Activated T-helper 2 cell treated with anti-CD3 and anti-CD28 coated beads, Interferon-gamma antibody, Interleukin-2, Interleukin-4, amounts not matched to agents 10 μg/mL and 5 μg/mL and 100 μg/mL, durations not matched to agents 14 hours and 24 hours and 36 hours (primary cell): ENCODE results near the gene SEMA5A. TPM values are rescaled to one million over a fixed set of nuclear protein-coding genes. Genes with fewer than 3 reads are reported as not detected.

Experiments
- DNase-seq: peaks from one replicate; pipeline ENCODE4 v3.0.0; 2021; ENCODE audit warnings: low spot score
- H3K27ac Mint-ChIP-seq: one replicate; pipeline ENCODE4 v1.8.0; 2021; ENCODE audit warnings: mixed read lengths
- H3K27me3 Mint-ChIP-seq: one replicate; pipeline ENCODE4 v1.8.0; 2021; ENCODE audit warnings: low read depth, mixed read lengths
- H3K36me3 Mint-ChIP-seq: one replicate; pipeline ENCODE4 v1.8.0; 2021; ENCODE audit warnings: low read depth, mixed read lengths
- H3K4me1 Mint-ChIP-seq: one replicate; pipeline ENCODE4 v1.8.0; 2021; ENCODE audit warnings: low read depth, mixed read lengths
- H3K4me3 Mint-ChIP-seq: one replicate; pipeline ENCODE4 v1.8.0; 2021; ENCODE audit warnings: low read depth, mild to moderate bottlenecking, moderate library complexity, mixed read lengths
- H3K9me3 Mint-ChIP-seq: one replicate; pipeline ENCODE4 v1.8.0; 2021; ENCODE audit warnings: mixed read lengths
- intact Hi-C: fragments of 100-400 bp; cut with micrococcal nuclease; formaldehyde crosslinking; loops from one replicate; pipeline ENCODE4 v1.15.1; 2023
- total RNA-seq: library from RNA; stranded (reverse); gene quantifications from 2 replicates; pipeline ENCODE4 v1.2.3, GENCODE V29; 2022

SEMA5A gene
- total RNA-seq, 1 donor from 2014 or later, result 0.27 TPM

DNA sequence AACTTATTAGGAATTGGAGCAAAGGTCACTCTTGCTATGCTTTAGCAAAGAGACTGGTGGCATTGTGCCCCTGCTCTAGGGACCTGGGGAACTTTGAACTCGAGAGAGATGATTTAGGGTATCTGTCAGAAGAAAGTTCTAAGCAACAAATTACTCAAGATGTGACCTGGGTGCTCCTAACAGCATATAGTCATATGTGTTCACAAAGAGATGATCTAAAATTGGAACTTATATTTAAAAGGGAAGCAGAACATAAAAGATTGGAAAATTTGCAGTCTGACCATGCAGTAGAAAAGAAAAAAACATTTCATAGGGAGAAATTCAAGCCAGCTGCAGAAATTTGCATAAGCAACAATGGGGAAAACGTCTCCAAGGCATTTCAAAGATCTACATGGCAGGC lies 68.3 kb downstream of the SEMA5A start:
- Mint-ChIP-seq H3K9me3 (peaks cover 24% of the 10 kb centered on the region), H3K36me3 (no peaks in the 10 kb centered on the region), H3K4me3 (no peak overlapping the region), H3K4me1 (no peaks in the 10 kb centered on the region), H3K27me3 (no peaks in the 10 kb centered on the region), H3K27ac (no peak overlapping the region)
- intact Hi-C loops, result no loop called here
- DNase-seq, result no peak

DNA sequence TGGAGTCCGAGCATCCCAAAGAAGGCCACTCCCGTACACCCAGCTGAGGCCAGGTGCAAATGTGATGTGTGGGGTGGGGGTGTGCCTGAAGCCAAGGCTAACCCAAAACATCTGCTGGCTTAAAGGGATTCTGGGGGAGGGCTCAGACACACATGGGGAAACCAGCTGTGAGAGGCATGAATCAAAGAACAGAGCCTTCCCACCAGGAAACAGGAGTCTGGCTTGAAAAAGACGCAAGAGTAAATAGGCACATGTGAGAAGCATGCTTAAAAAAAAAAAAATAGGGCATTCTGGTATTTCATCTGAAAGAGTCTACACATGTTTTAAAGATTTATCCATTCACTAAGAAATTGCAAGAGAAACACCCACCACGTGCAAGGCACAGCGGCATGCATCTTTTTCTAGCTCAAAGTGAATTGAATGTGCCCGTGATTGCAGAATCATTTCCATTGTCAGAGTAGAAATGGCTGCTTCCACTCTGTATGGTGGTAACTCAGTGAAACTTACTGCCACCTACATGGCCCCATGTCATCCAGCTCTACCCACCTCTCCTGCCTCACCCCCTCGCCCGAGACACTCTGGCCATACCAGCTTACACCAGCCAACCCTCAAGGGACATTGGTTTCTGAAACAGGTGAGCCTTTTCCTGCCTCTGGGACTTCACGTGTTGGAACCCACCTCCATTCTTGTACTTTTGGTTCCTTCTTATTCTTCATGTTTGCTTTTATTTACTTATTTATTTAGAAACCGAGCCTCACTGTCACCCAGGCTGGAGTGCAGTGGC lies 71.5 kb downstream of the SEMA5A start:
- no peaks in the 10 kb centered on the region for H3K36me3 Mint-ChIP-seq
- H3K4me3 Mint-ChIP-seq, result no peak overlapping the region
- no peak overlapping the region for H3K27ac Mint-ChIP-seq
- H3K4me1 Mint-ChIP-seq, result no peaks in the 10 kb centered on the region
- peaks cover 24% of the 10 kb centered on the region for H3K9me3 Mint-ChIP-seq
- DNase-seq, result no peak
- intact Hi-C loops, result no loop called here
- H3K27me3 Mint-ChIP-seq, result no peaks in the 10 kb centered on the region

DNA sequence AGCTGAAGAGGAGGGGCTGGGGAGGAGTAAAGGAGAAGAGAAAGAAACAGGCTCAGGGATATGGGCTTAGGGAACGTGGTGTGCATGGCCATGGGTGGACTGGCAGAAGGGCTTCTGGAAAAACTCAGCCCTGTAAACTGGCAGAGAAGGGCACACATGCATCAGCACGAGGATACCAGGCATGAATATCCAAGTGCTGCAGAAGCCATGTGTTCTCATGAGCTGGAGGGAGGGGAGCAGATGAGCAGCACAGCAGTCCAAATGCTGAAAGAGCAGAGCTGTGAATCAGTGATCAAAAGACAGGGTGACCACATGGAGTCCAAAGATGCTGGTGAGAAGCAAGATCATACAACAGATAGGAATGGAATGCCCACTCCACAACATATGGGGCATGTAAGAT lies 72.3 kb downstream of the SEMA5A start:
- Mint-ChIP-seq H3K9me3 (peaks cover 22% of the 10 kb centered on the region), H3K36me3 (no peaks in the 10 kb centered on the region), H3K4me1 (no peaks in the 10 kb centered on the region), H3K4me3 (no peak overlapping the region), H3K27me3 (no peaks in the 10 kb centered on the region), H3K27ac (no peak overlapping the region)
- no peak for DNase-seq
- intact Hi-C loops, result no loop called here

DNA sequence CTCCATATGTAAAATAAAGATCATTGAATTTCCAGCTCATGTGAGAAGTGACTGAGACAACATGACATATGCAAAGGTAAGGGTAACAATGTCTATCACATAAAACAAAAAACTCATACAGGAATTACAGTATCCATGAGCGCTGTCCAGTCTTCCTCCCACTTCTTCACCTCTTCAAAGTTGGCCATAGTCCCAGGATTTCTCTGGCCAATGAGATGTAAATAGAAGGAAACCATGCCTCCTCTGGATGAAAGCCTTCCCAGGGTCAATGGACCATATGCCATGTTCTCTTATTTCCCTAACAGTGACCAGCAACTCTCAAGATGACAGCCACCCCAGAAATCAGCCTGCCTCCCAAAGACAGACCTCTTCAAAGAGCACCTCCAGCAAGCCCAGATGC lies 75.5 kb downstream of the SEMA5A start:
- no peak for DNase-seq
- no peak overlapping the region for H3K4me3 Mint-ChIP-seq
- H3K27ac Mint-ChIP-seq, result no peak overlapping the region
- no peaks in the 10 kb centered on the region for H3K27me3 Mint-ChIP-seq
- no peaks in the 10 kb centered on the region for H3K36me3 Mint-ChIP-seq
- H3K9me3 Mint-ChIP-seq, result peaks cover 10% of the 10 kb centered on the region
- no peaks in the 10 kb centered on the region for H3K4me1 Mint-ChIP-seq
- intact Hi-C loops, result no loop called here

DNA sequence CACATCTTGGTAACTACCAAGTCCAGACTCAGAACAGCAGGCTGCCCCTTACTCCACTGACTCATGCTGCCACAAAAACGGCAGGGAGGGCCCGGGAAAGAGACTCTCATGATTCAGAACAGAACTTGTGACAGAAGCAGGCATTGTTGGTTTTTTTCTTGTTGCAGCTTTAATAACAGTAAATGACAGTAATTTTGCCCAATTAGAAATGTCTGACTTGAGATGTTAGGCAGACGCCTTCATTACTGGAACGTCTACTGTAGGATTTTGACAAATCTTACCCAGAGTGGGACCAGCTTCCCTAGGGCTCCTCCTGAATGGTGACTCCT lies 77.9 kb downstream of the SEMA5A start:
- H3K9me3 Mint-ChIP-seq, result peaks cover 10% of the 10 kb centered on the region
- DNase-seq, result no peak
- no peaks in the 10 kb centered on the region for H3K4me1 Mint-ChIP-seq
- H3K27ac Mint-ChIP-seq, result no peak overlapping the region
- H3K36me3 Mint-ChIP-seq, result no peaks in the 10 kb centered on the region
- intact Hi-C loops, result no loop called here
- no peaks in the 10 kb centered on the region for H3K27me3 Mint-ChIP-seq
- H3K4me3 Mint-ChIP-seq, result no peak overlapping the region

DNA sequence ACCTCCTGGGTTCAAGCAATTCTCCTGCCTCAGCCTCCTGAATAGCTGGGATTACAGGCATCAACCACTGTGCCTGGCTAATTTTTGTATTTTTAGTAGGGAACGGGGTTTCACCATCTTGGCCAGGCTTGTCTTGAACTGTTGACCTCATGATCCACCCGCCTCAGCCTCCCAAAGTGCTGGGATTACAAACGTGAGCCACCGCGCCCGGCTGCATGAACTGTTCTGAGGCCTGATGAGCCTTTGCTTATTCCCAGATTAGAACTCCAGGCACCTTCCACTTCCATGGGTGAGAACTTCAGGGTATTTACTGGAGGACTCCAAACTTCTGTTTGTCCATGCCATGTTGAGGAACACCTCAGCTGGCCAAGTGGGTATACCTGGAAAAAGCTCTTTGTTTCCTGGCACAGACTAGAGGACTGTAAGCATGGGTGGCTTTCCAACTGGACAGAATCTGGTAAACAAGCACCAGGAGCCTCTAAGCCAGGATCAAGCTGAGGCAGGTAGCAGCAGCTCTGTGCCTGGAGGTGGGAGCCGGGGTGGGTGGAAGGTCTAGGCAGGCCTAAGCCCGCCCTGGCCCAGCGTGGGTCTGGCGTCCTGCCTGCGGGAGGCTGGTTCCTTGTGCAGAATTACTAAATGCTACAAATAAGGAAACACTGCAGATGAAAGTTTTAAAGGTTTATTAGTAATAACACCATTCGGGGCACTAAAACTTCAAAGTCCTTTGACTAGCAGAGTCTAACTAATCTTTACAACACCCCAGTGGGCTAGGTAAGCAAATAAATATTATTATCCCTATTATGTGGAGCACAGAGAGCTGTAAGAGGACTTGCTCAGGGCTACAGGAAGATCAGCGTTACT lies 78.4 kb downstream of the SEMA5A start:
- H3K27me3 Mint-ChIP-seq, result no peaks in the 10 kb centered on the region

DNA sequence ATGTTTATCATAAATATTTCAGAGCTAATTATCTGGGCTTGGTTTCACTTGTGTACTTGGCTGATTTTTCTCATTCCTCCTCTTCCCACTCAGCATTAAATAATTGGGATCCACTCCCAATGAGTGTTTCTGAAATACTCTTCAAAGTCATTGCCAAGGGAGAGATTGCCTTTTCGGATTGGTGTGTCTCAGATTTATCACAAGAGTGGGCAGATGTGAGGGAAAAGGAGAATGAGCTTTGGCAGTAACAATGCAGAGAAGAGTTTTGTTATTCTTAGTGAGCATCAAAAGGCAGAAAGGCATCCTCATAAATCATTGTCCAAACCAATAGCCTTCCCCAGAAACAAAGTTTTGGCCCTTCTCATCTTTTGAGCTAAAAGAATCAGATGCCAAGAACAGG lies 79.2 kb downstream of the SEMA5A start:
- H3K27me3 Mint-ChIP-seq, result no peaks in the 10 kb centered on the region
- H3K36me3 Mint-ChIP-seq, result no peaks in the 10 kb centered on the region
- intact Hi-C loops, result no loop called here
- no peak overlapping the region for H3K4me3 Mint-ChIP-seq
- DNase-seq, result no peak
- H3K4me1 Mint-ChIP-seq, result no peaks in the 10 kb centered on the region
- H3K27ac Mint-ChIP-seq, result no peak overlapping the region
- peaks cover 16% of the 10 kb centered on the region for H3K9me3 Mint-ChIP-seq

More for the DNA sequence above, 78.4 kb downstream of the SEMA5A start:
- no peak overlapping the region for H3K4me3 Mint-ChIP-seq
- H3K9me3 Mint-ChIP-seq, result peaks cover 16% of the 10 kb centered on the region
- intact Hi-C loops, result no loop called here
- no peaks in the 10 kb centered on the region for H3K36me3 Mint-ChIP-seq
- no peaks in the 10 kb centered on the region for H3K4me1 Mint-ChIP-seq
- no peak for DNase-seq
- no peak overlapping the region for H3K27ac Mint-ChIP-seq

DNA sequence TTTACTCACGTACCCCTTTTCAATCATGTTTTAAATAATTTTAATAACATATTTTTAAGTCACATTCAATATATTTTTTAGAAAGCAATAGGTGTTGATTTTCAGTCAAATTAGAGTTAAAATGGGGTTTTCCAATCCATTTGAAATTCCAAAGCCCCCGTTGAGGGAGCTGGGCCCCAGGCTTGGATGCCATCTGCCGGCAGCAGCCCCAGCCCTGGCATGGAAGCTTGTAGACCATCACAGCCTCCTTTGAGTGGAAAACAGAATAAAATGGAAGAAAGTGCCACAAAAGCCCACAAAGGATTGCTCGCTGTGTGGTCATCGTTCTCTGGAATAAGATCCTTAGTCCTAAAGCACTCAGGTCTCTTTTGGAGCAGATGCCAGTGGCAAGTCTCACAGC lies 81.4 kb downstream of the SEMA5A start:
- H3K27me3 Mint-ChIP-seq, result no peaks in the 10 kb centered on the region
- H3K36me3 Mint-ChIP-seq, result no peaks in the 10 kb centered on the region
- H3K9me3 Mint-ChIP-seq, result peaks cover 16% of the 10 kb centered on the region
- H3K4me1 Mint-ChIP-seq, result no peaks in the 10 kb centered on the region
- no peak for DNase-seq
- H3K27ac Mint-ChIP-seq, result no peak overlapping the region
- H3K4me3 Mint-ChIP-seq, result no peak overlapping the region
- intact Hi-C loops, result no loop called here

DNA sequence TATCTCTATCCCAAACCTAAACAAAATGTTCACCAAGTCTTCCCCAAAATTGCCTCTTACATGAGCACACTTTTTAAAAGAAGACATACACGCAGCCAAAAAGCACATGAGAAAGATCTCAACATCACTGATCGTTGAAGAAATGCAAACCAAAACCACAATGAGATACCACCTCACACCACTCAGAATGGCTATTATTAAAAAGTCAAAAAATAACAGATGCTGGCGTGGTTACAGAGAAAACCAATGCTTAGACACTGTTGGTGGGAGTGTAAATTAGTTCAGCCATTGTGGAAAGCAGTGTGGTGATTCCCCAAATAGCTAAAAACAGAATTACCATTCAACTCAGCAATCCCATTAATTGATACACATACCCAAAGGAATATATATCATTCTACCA lies 83.8 kb downstream of the SEMA5A start:
- no peaks in the 10 kb centered on the region for H3K4me1 Mint-ChIP-seq
- no peak overlapping the region for H3K27ac Mint-ChIP-seq
- peaks cover 16% of the 10 kb centered on the region for H3K9me3 Mint-ChIP-seq
- no peak overlapping the region for H3K4me3 Mint-ChIP-seq
- no peak for DNase-seq
- no peaks in the 10 kb centered on the region for H3K36me3 Mint-ChIP-seq
- intact Hi-C loops, result no loop called here
- no peaks in the 10 kb centered on the region for H3K27me3 Mint-ChIP-seq

DNA sequence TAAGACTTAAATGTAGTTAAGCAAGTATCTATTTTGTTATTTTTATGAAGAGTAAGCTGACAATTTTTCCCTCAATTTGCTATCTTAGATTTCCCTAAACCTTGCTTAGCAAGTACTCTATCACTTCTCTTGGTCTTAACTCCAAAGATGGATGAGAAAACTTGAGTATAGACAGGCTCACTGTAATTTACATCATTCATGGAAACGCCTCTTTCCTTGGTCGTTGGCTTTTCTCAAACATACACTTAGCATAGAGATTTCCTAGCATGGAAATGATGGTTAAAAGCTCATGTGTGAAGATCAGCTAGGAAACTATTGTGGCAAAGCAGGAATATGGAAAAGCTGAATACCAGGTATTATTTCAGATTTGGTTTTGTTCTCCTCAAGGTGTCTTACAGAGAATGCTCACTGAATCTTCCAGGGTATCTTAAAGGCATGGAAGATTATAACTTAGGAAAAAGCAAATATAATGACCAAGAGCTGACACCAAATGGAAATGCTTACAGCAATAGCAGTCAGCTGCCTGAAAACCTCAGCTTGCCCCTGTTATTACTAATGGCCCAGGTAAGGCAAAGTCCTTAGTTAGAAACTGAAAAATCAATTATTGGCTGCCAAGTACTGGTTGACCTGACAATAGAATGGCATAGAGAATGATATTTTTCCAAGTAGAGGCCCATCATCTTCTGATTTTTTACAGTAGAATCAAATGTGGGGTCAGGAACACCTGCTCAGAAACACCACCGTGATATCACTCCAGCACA lies 84.8 kb downstream of the SEMA5A start:
- Mint-ChIP-seq H3K27ac (no peak overlapping the region), H3K4me3 (no peak overlapping the region), H3K4me1 (no peaks in the 10 kb centered on the region), H3K27me3 (no peaks in the 10 kb centered on the region), H3K9me3 (peaks cover 16% of the 10 kb centered on the region), H3K36me3 (no peaks in the 10 kb centered on the region)
- intact Hi-C loops, result no loop called here
- DNase-seq, result no peak

DNA sequence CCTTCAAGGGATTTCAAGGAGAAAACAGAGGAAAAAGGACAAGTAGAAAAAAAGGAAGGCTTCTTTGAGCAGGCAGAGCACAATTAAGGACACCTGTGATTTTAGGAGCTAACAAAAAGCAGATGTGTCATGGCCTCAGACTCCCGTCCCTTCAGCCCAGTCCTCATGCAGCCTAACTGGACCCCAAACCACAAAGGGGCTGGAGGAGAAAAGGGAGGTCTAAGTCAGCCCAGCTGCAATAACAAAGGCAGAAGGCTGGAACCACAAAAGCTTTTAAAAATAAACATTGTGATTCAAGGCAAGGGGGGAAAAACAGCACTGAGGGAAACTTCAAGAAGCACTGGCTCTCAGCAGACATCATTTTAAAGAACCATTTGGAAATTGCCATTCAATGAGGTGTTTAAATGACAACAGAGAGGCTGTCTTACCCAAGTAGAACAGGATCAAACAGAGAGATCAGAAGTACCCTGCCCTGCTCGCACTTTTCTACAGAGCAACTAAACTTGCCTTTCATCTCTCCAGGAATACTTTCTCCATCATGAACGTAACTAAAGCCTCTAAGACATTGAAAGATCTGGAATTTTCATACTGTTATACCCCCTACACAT lies 89.3 kb downstream of the SEMA5A start:
- intact Hi-C loops, result no loop called here
- H3K36me3 Mint-ChIP-seq, result no peaks in the 10 kb centered on the region
- H3K27ac Mint-ChIP-seq, result no peak overlapping the region

DNA sequence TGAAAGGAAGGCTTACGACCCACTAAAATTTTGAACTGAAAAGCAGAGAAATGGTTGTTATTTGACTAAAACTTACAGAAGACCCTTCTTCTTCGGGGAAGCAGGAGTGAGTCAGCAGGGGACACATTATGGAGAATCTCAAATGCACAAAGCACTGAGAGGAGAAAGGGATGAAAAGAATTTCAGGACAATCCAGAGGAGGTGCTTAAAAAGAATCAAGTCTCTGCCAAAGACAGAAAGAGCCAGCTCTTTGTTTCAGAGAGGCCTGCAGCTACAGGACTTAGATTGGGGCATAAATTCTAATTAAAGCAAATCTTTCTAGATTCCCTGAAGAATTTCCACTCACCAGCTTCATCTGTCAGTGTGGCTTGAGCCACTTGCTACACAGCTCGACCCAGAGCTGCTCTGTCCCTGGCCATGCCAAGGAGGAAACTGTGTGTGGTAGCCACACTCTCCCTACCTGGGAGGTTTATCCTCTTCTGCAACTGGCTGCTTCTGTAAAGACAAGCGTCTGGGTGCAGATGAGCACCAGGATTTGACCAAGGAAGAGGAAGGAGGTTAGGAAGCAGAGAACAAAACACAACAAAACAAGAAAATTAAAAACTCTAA lies 89.9 kb downstream of the SEMA5A start:
- H3K27ac Mint-ChIP-seq, result no peak overlapping the region
- H3K4me1 Mint-ChIP-seq, result no peaks in the 10 kb centered on the region
- no peak for DNase-seq
- no peaks in the 10 kb centered on the region for H3K27me3 Mint-ChIP-seq
- no peak overlapping the region for H3K4me3 Mint-ChIP-seq
- no peaks in the 10 kb centered on the region for H3K36me3 Mint-ChIP-seq
- H3K9me3 Mint-ChIP-seq, result peaks cover 4% of the 10 kb centered on the region
- intact Hi-C loops, result no loop called here

More for the DNA sequence above, 89.3 kb downstream of the SEMA5A start:
- Mint-ChIP-seq H3K4me3 (no peak overlapping the region), H3K27me3 (no peaks in the 10 kb centered on the region), H3K4me1 (no peaks in the 10 kb centered on the region), H3K9me3 (peaks cover 4% of the 10 kb centered on the region)
- DNase-seq, result no peak
